ENCODE measurements around the gene HOXC10. TPM values are rescaled to one million over a fixed set of nuclear protein-coding genes. Genes with fewer than 3 reads are reported as not detected.
A peak's percentile ranks its signal among the peaks of the same experiment; 100 is the strongest.

Gene HOXC10
- total and polyA plus RNA-seq, 5 donors = not detected

DNA sequence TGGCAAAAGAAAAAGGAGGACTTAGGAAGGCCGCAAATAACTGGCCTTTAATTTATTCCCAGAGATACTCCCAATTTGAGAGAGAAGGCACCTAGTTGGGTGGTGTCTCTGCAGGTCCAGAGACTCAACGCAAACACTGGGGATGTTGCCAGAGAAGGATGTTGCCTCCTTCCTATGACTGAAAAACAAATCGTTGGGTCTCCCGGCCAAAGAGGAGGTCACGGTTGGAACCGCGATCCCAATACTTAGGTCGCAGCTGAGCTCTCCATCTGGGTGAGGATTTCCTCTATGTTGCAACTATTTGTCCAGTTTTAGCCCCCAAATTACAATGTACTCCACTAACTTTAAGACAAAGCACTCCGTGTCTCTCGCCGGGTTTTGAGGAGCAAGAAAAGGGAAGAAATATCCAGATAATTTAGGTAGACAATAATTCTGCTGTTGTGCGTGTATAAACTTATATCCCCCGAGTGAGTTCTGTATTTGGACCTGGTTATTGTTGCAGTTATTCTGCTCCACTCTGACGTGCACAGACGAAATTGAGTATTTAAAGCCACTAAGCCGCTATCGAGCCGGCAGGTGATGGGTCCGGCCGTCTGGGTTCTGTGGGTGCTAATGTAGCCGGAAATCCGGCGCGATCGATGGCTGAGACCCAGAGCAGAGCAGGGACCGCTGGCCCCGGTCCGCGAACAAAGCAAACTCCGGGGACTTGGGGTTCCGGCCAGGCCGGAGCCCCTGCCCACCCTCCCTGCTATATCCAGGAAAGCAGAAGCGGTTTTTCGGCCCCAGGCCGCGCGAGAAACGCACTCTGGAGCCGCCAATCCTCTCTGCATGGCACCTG lies 24.5 kb upstream of the HOXC10 start:
- WGBS = 9% methylated on average over 39 of the region's 39 CpGs

DNA sequence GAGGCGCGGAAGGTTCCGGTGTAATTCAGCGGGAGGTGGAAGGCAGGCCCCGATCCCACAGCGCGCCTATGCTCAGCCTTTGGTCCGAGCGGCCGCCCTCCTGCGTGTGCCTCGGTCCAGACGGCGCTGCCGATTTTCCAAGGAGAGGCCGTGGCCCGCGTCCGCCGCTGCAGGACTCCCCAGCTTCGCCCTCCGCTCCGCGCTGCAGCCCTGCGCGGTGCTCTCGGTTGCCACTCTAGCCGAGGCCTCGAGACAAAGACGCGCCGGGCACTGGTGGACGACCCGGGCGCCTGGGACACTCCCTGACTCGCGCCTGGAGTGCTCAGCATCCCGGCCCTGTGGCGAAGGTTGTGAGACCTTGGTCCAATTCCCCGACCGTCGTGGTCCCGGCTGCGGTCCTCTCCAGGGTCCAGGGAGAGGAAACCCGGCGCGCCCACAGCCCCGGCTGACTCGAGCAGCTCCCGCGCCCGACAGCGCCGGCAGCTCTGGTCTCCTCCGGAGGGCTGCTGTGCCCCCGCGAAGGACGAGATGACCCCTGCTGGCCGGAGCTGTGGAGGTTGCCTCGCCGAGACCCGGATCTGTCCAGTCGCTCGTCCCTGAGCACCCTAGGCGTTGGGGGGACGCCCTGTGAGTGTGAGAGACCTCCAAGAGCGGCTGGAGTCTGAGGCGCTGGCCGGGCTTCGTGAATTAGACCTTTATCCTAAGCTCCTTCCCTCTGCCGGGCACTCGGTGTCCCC lies 23.8 kb upstream of the HOXC10 start:
- no peak overlapping the region for H3K27ac ChIP-seq (ENCODE audit: low read length)
- DNase-seq = no peak
- peaks cover 2% of the 10 kb centered on the region for H3K27me3 ChIP-seq (ENCODE audit: control insufficient read depth, insufficient read depth)
- no peak for ATAC-seq
- no peaks in the 10 kb centered on the region for H3K9me3 ChIP-seq (ENCODE audit: control insufficient read depth, low read length)
- no peak overlapping the region for H3K4me3 ChIP-seq (ENCODE audit: low read length)
- 2% methylated on average over 72 of the region's 72 CpGs for WGBS
- intact Hi-C loops (cut with DNase I) = no loop called here
- no peaks in the 10 kb centered on the region for H3K4me1 ChIP-seq (ENCODE audit: control insufficient read depth, insufficient read depth, low read length)

More for the DNA sequence above, 24.5 kb upstream of the HOXC10 start:
- Histone ChIP-seq H3K9me3 (ENCODE audit: control insufficient read depth, low read length) (no peaks in the 10 kb centered on the region), H3K27me3 (ENCODE audit: control insufficient read depth, insufficient read depth) (peaks cover 2% of the 10 kb centered on the region), H3K4me1 (ENCODE audit: control insufficient read depth, insufficient read depth, low read length) (no peaks in the 10 kb centered on the region), H3K27ac (ENCODE audit: low read length) (no peak overlapping the region), H3K4me3 (ENCODE audit: low read length) (no peak overlapping the region)
- ATAC-seq (no peak), DNase-seq (no peak)
- intact Hi-C loops (cut with DNase I) = no loop called here

DNA sequence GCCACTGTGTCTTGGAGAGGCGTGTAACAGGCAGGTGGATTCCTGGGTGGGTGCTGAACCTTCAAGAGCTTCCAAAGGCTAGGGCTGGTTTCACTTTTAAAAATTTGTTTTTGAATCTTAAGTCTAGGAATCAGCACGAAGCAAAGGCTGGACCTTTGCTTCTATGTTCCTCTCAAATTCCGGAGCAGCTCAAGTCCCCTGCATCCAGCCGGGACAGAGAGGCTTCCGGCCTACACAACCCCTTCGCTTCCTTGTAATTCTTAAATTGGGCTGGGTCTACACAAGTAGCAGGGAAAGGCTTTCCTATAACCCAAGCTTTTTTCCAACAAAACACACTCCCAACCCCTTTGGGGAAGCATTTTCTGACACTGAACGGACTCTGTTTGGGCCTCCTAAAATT lies 21.9 kb upstream of the HOXC10 start:
- no peak overlapping the region for H3K4me3 ChIP-seq (ENCODE audit: low read length)
- DNase-seq (no peak), ATAC-seq (no peak)
- H3K9me3 ChIP-seq (ENCODE audit: control insufficient read depth, low read length) = no peaks in the 10 kb centered on the region
- H3K27me3 ChIP-seq (ENCODE audit: control insufficient read depth, insufficient read depth) = peaks cover 2% of the 10 kb centered on the region
- intact Hi-C loops (cut with DNase I) = no loop called here
- H3K4me1 ChIP-seq (ENCODE audit: control insufficient read depth, insufficient read depth, low read length) = no peaks in the 10 kb centered on the region
- H3K27ac ChIP-seq (ENCODE audit: low read length) = no peak overlapping the region
- 24% methylated on average over 7 of the region's 7 CpGs for WGBS

DNA sequence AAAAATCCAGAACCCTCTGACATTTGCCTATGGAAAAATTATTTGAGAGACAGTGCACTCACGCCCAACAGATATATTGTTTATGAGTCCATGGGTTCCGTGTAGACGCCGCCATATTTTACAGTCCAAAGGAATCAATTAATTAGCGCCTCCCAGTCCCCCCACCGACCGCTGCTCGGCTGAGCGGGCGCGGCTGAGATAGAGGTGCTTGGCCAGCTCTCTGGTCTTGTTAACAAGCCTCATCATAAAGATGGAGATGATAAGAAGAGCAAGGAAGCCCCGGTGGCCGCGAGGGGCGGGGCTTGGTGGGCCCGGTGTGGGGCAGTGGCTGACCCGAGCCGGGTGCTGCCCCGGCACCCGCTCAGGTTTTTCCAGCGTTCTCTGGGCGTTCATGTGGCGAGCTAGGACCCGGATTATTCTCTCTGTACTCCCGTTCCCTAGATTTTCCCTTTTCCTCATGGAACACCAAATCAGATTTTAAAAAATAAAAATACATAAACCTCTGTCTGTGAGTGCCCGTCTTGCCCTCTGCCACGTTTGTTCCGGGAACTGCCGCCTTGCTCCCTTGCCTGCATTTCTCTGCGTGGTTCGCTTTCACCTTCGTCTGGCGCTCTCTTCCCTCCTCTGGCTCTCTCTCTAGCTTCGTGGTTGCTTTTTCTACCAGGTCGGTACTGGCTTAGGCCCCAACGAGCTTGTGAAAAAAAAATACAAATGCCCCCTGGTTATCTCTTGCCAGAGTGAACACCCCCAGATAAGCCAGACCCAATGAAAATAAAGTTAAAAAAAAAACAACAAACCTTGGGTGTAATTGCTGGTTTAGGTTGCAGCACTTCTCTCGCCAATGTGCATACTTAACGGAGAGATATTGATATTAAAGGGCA lies 21.3 kb upstream of the HOXC10 start:
- WGBS = 7% methylated on average over 38 of the region's 38 CpGs
- ATAC-seq (no peak), DNase-seq (no peak)
- intact Hi-C loops (cut with DNase I) = no loop called here
- H3K27me3 ChIP-seq (ENCODE audit: control insufficient read depth, insufficient read depth) = peaks cover 2% of the 10 kb centered on the region
- H3K4me3 ChIP-seq (ENCODE audit: low read length) = no peak overlapping the region
- H3K9me3 ChIP-seq (ENCODE audit: control insufficient read depth, low read length) = no peaks in the 10 kb centered on the region
- no peak overlapping the region for H3K27ac ChIP-seq (ENCODE audit: low read length)
- H3K4me1 ChIP-seq (ENCODE audit: control insufficient read depth, insufficient read depth, low read length) = no peaks in the 10 kb centered on the region

DNA sequence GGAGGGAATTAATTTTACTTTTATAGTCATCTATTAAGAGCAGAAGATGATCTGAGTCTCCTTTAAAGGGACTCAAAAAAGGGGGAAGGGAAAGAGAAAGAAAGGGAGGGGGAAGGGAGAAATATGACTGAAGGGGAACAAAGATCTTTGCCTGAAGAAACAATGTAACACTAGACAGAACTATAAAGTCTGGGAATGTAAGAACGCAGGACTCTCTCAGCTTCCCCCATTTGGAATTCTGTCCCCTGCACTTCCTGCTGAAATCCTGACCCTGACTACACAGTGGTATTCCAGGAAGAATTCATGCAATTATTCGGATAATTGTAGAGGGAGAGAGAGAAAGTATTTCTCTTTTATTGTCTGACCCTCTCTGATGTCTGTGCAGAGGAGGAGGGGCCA lies 20.6 kb upstream of the HOXC10 start:
- Histone ChIP-seq H3K4me1 (ENCODE audit: control insufficient read depth, insufficient read depth, low read length) (no peaks in the 10 kb centered on the region), H3K27me3 (ENCODE audit: control insufficient read depth, insufficient read depth) (peaks cover 2% of the 10 kb centered on the region), H3K27ac (ENCODE audit: low read length) (no peak overlapping the region), H3K9me3 (ENCODE audit: control insufficient read depth, low read length) (no peaks in the 10 kb centered on the region), H3K4me3 (ENCODE audit: low read length) (no peak overlapping the region)
- intact Hi-C loops (cut with DNase I) = no loop called here
- no peak for ATAC-seq
- WGBS = 12% methylated on average over 2 of the region's 2 CpGs
- DNase-seq = no peak

DNA sequence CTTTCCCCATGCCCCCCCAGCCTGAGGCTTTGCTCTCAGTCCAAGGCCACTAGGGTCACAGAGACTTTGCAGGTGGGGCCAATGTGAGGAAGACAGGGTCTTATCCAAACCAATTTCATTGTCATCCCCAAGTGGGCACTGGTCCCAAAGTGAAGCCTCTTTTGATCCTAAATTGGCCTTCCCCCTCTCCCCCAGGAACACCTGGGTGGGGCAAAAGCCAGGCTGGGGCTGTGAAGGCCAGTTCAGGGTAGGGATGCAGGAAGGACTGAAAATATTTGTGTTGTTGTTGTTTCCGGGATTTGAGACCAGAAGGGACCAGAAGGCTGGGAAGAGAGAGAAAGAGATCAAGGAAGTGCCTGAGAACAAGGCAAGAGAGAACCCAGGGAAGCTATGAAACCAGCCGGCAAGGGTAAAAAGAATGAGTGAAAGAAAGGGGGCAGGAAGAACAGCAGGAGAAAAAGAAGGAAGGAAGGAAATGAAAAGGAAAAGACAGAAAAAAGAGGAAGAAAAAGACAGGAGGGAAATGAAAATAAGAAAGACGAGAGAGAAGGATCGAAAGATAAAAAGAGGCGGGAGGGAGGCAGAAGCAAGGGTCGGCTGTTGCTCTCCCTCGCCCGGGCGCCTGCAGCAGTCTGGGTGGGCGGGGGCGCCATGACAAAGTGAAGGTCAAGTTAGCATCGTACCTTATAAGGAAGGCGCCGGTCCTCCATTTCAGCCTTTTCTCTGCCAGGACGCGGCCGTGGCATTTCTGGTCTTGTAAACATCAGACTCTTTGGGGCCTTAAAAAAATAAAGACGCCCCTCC lies 19.5 kb upstream of the HOXC10 start:
- no peak overlapping the region for H3K27ac ChIP-seq (ENCODE audit: low read length)
- no peaks in the 10 kb centered on the region for H3K9me3 ChIP-seq (ENCODE audit: control insufficient read depth, low read length)
- H3K4me1 ChIP-seq (ENCODE audit: control insufficient read depth, insufficient read depth, low read length) = no peaks in the 10 kb centered on the region
- H3K27me3 ChIP-seq (ENCODE audit: control insufficient read depth, insufficient read depth) = peaks cover 2% of the 10 kb centered on the region
- DNase-seq = no peak
- intact Hi-C loops (cut with DNase I) = no loop called here
- no peak for ATAC-seq
- H3K4me3 ChIP-seq (ENCODE audit: low read length) = no peak overlapping the region
- 4% methylated on average over 18 of the region's 18 CpGs for WGBS

DNA sequence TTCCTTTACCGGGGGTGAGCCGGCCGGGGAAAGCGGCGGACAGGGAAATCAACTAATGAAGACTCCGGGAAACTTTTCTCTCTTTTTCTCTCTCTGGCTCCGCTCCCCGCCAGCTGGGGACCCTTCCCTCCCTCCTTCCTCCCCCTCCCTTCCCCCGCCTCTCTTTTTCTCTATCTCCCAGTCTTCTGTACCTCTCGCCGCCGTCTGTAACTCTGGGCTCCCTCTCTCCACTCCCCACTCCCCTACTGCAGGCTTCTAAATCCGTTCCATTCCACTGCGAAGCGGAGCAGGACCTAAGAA lies 18.9 kb upstream of the HOXC10 start:
- no peaks in the 10 kb centered on the region for H3K4me1 ChIP-seq (ENCODE audit: control insufficient read depth, insufficient read depth, low read length)
- DNase-seq = no peak
- intact Hi-C loops (cut with DNase I) = no loop called here
- ATAC-seq = no peak
- 5% methylated on average over 15 of the region's 15 CpGs for WGBS
- H3K27ac ChIP-seq (ENCODE audit: low read length) = no peak overlapping the region
- no peaks in the 10 kb centered on the region for H3K9me3 ChIP-seq (ENCODE audit: control insufficient read depth, low read length)
- peaks cover 2% of the 10 kb centered on the region for H3K27me3 ChIP-seq (ENCODE audit: control insufficient read depth, insufficient read depth)
- H3K4me3 ChIP-seq (ENCODE audit: low read length) = no peak overlapping the region

DNA sequence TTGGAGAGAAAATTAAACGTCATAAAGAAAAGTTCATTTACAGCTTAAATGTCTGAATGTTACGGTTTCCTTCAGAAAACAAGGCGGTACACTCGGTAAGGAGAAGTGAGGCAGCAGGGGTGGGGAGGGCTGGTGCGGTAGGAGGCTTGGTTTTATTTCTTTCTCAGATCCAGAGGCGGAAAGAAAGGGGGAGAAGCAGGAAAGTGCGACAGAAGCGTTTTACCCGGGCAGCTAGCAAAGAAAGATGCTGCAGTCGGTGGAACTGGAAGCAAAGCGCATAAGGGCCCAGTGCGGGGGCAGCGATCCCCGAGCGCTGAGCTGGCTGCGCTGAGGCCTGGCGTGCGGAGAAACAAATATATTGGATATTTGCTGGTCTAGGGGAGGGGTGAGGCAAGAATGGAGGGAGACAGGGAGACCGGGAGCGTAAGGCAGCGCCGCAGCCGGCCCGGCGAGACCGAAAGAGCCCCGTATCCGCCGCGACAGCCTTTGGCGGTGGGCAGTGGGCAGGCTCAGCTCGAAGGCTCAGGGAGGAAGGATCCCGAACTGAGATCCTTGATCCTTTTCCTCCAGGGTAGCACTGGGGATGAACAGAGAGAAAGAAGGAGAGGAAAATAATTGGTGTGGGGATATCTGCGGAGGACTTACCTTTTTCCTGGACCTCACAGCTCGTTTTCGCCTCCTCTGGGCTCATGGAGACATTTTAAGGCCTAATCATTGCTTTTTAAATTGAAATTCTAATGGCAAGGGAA lies 18.4 kb upstream of the HOXC10 start:
- Histone ChIP-seq H3K4me1 (ENCODE audit: control insufficient read depth, insufficient read depth, low read length) (no peaks in the 10 kb centered on the region), H3K27ac (ENCODE audit: low read length) (no peak overlapping the region), H3K4me3 (ENCODE audit: low read length) (peak overlapping the region; percentile 18), H3K9me3 (ENCODE audit: control insufficient read depth, low read length) (no peaks in the 10 kb centered on the region), H3K27me3 (ENCODE audit: control insufficient read depth, insufficient read depth) (peaks cover 2% of the 10 kb centered on the region)
- 11% methylated on average over 36 of the region's 36 CpGs for WGBS
- ATAC-seq (no peak), DNase-seq (no peak)
- intact Hi-C loops (cut with DNase I) = no loop called here

DNA sequence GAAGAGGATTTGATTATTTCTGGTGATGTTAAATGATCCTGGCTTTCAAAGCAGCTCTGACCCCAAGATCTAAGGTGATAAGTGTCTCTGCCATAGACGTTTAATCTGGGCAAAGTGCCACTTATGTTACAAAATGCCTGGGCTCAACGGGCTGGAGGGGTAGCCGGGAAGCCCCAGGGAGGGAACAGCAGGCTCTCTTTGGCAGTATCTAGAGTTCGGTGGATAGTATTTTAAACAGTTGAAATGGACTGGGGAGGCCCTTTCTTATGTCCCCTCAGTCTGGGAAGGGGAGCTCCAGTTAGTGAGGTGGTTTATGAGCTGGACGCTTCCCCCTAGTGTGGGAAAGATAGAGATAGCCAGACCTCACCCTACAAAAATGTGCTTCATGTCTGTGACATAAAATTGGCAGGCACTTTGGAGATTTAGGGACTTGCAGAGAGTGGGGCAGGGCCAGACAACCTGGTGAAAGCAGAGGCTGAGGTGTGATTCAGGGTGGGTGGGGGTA lies 17.5 kb upstream of the HOXC10 start:
- Histone ChIP-seq H3K4me3 (ENCODE audit: low read length) (no peak overlapping the region), H3K4me1 (ENCODE audit: control insufficient read depth, insufficient read depth, low read length) (no peaks in the 10 kb centered on the region), H3K27me3 (ENCODE audit: control insufficient read depth, insufficient read depth) (peaks cover 2% of the 10 kb centered on the region), H3K9me3 (ENCODE audit: control insufficient read depth, low read length) (no peaks in the 10 kb centered on the region), H3K27ac (ENCODE audit: low read length) (no peak overlapping the region)
- intact Hi-C loops (cut with DNase I) = no loop called here
- ATAC-seq (no peak), DNase-seq (no peak)
- WGBS = 16% methylated on average over 5 of the region's 5 CpGs
